Upper lobe of right lung (tissue), 1 donor: ENCODE data around the gene NUMBL. TPM values are rescaled to one million over a fixed set of nuclear protein-coding genes. Genes with fewer than 3 reads are reported as not detected.
A peak's percentile ranks its signal among the peaks of the same experiment; 100 is the strongest.

Experiments
- ATAC-seq: fragments of 200-7000 bp; cut with Tn5 transposase; one replicate; pipeline ENCODE4 v1.9.1; 2020; ENCODE audit warnings: mild to moderate bottlenecking, moderate library complexity
- DNase-seq: peaks from one replicate; pipeline ENCODE4 v3.0.0-alpha.2; 2020
- H3K27ac ChIP-seq: fragments of 200-600 bp; one replicate; pipeline ENCODE4 v1.8.0; 2022
- H3K27me3 ChIP-seq: fragments of 200-600 bp; one replicate; pipeline ENCODE4 v1.8.0; 2022; ENCODE audit warnings: mild to moderate bottlenecking
- H3K36me3 ChIP-seq: fragments of 200-600 bp; one replicate; pipeline ENCODE4 v1.8.0; 2022
- H3K4me1 ChIP-seq: fragments of 200-600 bp; one replicate; pipeline ENCODE4 v1.8.0; 2022
- H3K4me3 ChIP-seq: fragments of 200-600 bp; one replicate; pipeline ENCODE4 v1.8.0; 2022; ENCODE audit warnings: mild to moderate bottlenecking
- H3K9me3 ChIP-seq: fragments of 200-600 bp; one replicate; pipeline ENCODE4 v1.8.0; 2022
- CTCF ChIP-seq: fragments of 200-600 bp; IDR thresholded peaks from one replicate; pipeline ENCODE4 v1.8.0; 2022; ENCODE audit warnings: antibody characterized with exemption
- intact Hi-C: fragments of 100-400 bp; cut with DNase I; formaldehyde crosslinking; loops from one replicate; pipeline ENCODE4 v1.11.0; 2022
- total RNA-seq: library from RNA; stranded (reverse); fragmentation: NEBNext Ultra II Directional; extraction: Animal tissue kit (Norgen Biotek cat#: 25700); gene quantifications from one replicate; pipeline ENCODE4 v1.2.1, GENCODE V29; 2021
- donor health status: DM: no; HTN: yes; CAD: no; lungs with severe emphysema.

NUMBL gene
- total RNA-seq, 1 donor from 2014 or later, result 19.5 TPM

DNA sequence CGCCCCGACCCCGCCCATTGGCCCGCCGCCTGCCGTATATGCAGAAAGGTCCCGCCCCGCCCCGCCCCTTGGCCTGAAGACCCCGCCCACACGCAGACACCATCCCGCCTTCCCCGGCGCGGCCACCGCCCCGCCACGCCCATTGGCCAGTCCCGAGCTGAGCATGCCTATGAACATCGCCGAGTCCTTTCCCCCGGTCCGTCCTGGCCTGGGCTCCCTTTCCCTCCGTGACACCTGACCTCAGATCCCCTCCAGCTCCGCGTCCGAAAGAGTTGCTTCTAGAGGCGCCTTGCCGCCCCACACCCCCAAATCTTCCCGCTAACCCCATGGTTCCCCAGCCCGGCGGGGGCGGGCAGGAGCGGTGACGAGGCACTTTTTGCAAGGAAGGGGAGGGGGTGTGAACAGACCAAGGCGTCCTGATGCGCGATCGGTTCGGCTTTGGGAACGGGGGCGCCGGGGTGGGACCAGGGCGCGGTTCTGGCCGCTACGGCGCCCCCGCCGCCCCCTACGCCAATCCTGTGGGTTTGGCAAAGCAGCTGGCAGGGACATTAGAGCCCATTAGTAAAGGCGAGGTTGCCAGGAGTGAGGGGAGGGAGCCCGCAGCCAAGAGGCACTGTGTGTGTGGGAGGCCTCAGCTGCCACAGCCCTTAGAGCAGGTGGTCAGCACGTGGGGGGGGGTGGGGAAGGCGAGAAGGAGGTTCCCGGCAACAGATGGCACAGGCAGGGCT lies 406 bp upstream of the NUMBL start:
- Histone ChIP-seq H3K27ac (peak overlapping the region; percentile 86), H3K4me3 (peak overlapping the region; percentile 59), H3K9me3 (no peaks in the 10 kb centered on the region), H3K4me1 (peaks cover 17% of the 10 kb centered on the region), H3K36me3 (peaks cover 13% of the 10 kb centered on the region), H3K27me3 (no peaks in the 10 kb centered on the region)
- ATAC-seq (peak; percentile 93), DNase-seq (peak; percentile 97)
- intact Hi-C loops, result no loop called here
- no peak for TF ChIP-seq CTCF

- Histone ChIP-seq H3K27ac (peak overlapping the region; percentile 74), H3K4me1 (peaks cover 17% of the 10 kb centered on the region), H3K4me3 (peak overlapping the region; percentile 59), H3K36me3 (peaks cover 17% of the 10 kb centered on the region), H3K27me3 (no peaks in the 10 kb centered on the region), H3K9me3 (no peaks in the 10 kb centered on the region)
- no peak for ATAC-seq
- DNase-seq, result no peak
- TF ChIP-seq CTCF, result no peak
- intact Hi-C loops, result no loop called here
Observed at GRCh38 chr19:40689339-40690049, 957 bp downstream of the NUMBL start.

- Histone ChIP-seq H3K4me1 (peaks cover 17% of the 10 kb centered on the region), H3K9me3 (no peaks in the 10 kb centered on the region), H3K4me3 (peak overlapping the region; percentile 59), H3K36me3 (peaks cover 17% of the 10 kb centered on the region), H3K27me3 (no peaks in the 10 kb centered on the region), H3K27ac (no peak overlapping the region)
- intact Hi-C loops, result no loop called here
- no peak for TF ChIP-seq CTCF
- no peak for DNase-seq
- ATAC-seq, result no peak
Observed at GRCh38 chr19:40688987-40689338, 1.5 kb downstream of the NUMBL start.

DNA sequence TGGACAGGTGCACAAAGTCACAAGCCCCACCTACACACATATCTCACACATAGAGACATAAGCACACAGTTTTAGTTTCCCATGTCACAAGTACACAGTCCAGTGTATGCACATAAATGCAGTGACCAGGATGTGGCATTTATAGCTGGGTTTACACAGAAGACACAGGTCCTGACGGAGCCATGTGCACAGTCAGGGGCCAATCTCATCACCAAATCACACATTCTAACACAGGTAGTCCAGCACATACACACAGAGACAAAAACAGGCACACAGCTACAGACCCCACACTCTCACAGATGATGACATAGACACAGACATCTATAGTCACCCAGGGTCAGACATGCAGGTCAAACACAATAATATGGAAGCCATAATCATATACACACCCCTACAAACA lies 2.1 kb downstream of the NUMBL start:
- no peak for DNase-seq
- no peak for TF ChIP-seq CTCF
- no peaks in the 10 kb centered on the region for H3K9me3 ChIP-seq
- intact Hi-C loops, result no loop called here
- peaks cover 17% of the 10 kb centered on the region for H3K4me1 ChIP-seq
- no peak for ATAC-seq
- no peak overlapping the region for H3K27ac ChIP-seq
- H3K4me3 ChIP-seq, result no peak overlapping the region
- no peaks in the 10 kb centered on the region for H3K27me3 ChIP-seq
- peaks cover 12% of the 10 kb centered on the region for H3K36me3 ChIP-seq

GRCh38 chr19:40687525-40688016 lies 2.9 kb downstream of the NUMBL start:
- H3K4me1 ChIP-seq, result peaks cover 17% of the 10 kb centered on the region
- peak; percentile 79 for DNase-seq
- H3K36me3 ChIP-seq, result peaks cover 11% of the 10 kb centered on the region
- peak; percentile 5 for ATAC-seq
- TF ChIP-seq CTCF, result no peak
- H3K4me3 ChIP-seq, result no peak overlapping the region
- H3K27ac ChIP-seq, result no peak overlapping the region
- no peaks in the 10 kb centered on the region for H3K9me3 ChIP-seq
- no peaks in the 10 kb centered on the region for H3K27me3 ChIP-seq
- intact Hi-C loops, result no loop called here
